HG02885 (cell line): Measurements from ENCODE around the gene GALR3.

Experiments
- ATAC-seq: cut with Tn5 transposase; IDR thresholded peaks from one replicate; pipeline ENCODE4 v1.9.1; 2021; ENCODE audit warnings: mild to moderate bottlenecking; ENCODE audit not compliant: unreplicated experiment, poor library complexity

The GALR3 gene

GRCh38 chr22:37855462-37855861 lies 32.3 kb downstream of the GALR3 start:
- no peak for ATAC-seq

- ATAC-seq, result no peak
Observed at GRCh38 chr22:37860796-37861421, 37.7 kb downstream of the GALR3 start.

- no peak for ATAC-seq
Observed at GRCh38 chr22:37862570-37863325, 39.6 kb downstream of the GALR3 start.

DNA sequence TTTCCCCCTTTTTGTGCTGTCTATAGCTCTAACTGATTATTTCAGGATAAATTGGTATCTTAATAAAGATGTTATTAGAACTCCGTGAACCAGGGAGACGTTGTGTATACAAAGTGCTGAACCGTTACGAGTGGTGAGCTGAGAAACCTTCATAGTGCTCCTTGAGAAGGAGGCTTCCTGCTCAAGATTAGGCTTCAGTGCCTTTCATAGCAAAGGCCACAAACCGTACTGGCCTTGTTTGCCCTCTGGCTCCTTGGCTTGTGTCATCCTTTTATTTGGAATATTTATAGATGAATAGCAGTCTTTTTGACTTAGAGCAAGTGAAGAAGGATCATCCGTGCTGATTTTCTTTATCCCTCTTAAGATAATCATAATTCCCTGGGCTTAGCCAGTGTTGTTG lies 42.3 kb downstream of the GALR3 start:
- no peak for ATAC-seq

DNA sequence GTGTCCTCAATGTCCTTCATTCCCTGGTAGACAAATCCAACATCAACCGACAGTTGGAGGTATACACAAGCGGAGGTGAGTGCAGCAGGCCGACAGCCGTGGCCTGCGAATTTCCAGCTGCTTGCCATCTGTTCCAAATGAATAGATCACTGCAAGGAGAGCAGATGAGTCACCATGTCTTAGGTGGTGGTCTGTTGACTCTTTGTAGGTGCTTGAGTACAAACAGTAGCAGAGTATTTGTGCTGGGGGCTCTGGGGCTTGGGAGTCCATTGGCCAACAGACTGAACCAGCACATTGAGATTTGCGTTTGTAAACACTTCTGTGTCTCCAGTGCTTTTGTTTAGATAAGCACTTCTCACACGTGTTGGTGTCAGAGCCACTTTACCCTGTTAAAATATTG lies 47.1 kb downstream of the GALR3 start:
- ATAC-seq, result no peak
